Measurements from ENCODE around the gene NPIPA8.
"Not testable (repeated sequence)": the region's sequence is repeated elsewhere in the genome, so short reads cannot be mapped to it uniquely, and the experiment has no call there.

NPIPA8 gene

GRCh38 chr16:18336636-18337035, at the start of gene NPIPA8:
Gene NPIPA8 (minus strand): TSS chr16:18336736. CDS start chr16:18332662, 4,074 bp downstream.
- DNase-seq: not testable (repeated sequence)

DNA sequence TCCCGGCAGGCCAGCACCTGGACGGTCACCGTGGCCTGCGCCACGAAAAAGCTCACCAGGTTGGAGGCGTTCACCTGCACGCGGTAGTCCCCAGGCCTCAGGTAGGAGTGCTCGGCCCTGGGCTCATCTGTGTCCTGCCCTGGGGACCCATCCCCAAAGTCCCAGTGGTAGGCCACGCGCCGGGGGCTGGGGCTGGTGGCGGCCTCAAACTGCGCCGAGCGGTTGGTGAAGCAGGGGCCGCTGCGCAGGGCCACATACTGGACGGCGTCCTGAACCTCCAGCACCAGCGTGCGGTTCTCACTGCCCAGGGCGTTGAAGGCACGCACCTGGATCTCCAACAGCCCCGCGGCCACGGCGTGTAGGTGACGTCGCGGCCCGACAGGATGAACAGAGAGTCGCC, 48.7 kb upstream of the NPIPA8 start:
- DNase-seq: not testable (repeated sequence)

DNA sequence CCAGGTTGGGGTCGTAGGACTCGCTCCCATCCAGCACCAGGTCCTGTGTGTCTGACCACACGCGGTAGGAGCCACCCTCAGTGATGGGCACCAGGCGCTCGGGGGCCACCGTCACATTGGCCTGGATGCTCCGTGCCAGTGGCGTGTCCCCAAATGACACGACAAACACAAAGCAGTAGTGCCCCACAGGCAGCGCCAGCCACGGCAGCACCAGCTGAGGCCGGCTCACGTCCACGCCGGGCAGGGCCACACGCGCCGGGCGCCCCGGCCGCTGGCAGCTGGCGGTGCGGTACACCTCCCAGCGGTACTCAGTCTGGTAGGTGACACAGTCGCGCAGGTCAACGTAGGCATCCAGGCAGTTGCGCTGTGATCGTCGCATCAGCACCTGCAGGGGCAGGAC, 48.3 kb upstream of the NPIPA8 start:
- DNase-seq: not testable (repeated sequence)

GRCh38 chr16:18384098-18384636, 47.6 kb upstream of the NPIPA8 start:
- not testable (repeated sequence) for DNase-seq

DNA sequence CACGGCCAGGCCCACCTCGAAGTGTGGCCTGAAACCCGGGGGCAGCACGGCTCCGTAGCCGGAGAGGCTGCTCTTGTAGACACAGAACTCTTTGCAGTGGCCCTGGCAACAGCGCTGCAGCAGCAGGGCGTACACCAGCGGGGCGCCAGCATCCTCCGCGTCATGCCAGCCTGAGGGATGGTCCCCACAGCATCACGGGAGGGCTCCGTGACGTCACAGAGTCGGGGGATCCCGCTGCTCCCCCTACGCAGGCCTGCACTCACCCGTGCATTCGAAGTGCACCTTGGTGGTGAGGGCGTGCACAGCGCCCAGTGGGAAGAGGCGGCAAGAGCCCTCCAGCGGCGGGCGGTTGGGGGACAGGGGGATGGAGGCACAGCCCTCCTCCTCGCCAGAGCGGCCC, 46.2 kb upstream of the NPIPA8 start:
- DNase-seq: not testable (repeated sequence)

- DNase-seq: not testable (repeated sequence)
Observed at GRCh38 chr16:18347742-18348141, 11.2 kb upstream of the NPIPA8 start.

- DNase-seq: not testable (repeated sequence)
Observed at GRCh38 chr16:18346993-18347392, 10.5 kb upstream of the NPIPA8 start.

DNA sequence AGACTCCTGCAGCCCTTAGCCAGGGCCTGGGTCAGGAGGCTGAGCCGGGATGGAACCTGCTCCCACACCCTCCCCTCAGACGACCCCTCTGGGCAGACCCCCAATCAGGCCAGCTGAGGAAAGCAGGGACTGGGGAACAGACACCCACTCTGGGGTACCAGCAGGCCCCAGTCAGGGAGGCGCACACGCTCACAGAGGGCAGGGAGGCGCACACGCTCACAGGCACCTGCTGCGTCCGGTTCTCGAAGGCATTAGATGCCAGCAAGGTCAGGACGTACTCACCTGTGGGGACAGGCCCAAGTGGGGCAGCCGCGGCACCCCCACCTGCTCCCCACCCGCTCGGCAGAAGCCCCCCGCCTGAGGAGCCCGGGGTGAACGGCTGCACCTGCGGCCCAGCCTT, 8.1 kb upstream of the NPIPA8 start:
- not testable (repeated sequence) for DNase-seq

DNA sequence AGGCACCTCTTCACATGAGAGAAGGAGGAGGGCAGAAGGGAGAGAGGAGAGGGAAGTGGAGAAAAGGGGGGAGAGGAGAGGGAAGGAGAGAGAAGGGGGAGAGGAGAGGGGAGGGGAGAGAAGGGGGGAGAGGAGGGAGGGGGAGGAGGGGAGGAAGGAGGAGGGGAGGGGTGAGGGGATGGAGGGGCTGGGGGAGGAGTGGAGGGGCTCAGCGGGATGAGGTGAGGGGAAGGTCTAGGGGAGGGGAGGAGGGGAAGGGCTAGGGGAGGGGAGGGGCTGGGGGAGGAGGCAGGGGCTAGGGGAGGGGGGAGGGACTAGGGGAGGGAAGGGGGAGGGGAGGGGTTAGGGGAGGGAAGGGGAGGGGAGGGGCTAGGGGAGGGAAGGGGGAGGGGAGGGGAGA, 5.5 kb upstream of the NPIPA8 start:
- DNase-seq: not testable (repeated sequence)

DNA sequence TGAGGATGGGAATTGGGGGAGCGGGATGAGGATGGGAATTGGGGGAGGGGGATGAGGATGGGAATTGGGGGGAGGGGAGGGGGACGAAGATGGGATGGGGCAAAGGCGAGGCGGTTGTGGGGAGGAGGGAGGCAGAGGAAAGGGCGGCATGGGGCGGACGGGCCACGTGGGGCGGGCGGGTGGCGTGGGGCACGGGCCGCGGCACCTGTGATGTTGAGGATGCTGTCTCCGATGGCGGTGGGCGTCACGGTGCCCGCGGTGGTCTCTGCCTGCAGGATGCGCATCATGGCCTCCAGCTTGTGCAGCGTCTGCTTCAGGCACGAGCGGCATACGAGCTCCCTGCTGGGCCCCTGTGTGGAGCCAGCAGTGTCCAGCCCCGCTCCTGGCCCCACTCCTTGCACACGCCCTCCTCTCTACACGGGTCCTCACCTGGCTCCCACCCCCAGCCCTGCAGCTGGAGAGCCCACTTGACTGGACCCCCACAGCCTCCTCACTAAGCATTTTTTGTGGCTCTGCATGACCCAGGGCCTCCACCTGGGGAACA, 5.0 kb upstream of the NPIPA8 start:
- not testable (repeated sequence) for DNase-seq

DNA sequence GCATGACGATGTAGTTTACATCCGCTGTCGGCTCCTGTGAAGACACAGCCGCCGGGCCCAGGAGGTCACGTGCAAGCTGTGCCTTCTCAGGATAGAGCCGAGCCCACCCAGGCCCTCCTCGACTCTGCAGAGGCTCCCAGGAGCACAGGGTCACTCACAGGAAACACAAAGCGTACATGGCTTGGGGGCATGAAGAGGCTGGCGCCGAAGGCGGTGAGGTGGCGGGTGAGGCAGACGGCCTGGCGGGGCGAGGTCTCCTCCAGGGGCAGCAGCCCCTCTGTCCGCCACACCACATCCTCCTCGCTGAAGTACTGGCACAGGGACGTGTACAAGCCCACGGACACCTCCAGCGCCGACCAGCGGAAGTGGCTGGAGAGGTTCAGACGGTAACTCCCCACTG, 2.7 kb upstream of the NPIPA8 start:
- not testable (repeated sequence) for DNase-seq

GRCh38 chr16:18311811-18312210, 24.7 kb downstream of the NPIPA8 start:
- not testable (repeated sequence) for DNase-seq

DNA sequence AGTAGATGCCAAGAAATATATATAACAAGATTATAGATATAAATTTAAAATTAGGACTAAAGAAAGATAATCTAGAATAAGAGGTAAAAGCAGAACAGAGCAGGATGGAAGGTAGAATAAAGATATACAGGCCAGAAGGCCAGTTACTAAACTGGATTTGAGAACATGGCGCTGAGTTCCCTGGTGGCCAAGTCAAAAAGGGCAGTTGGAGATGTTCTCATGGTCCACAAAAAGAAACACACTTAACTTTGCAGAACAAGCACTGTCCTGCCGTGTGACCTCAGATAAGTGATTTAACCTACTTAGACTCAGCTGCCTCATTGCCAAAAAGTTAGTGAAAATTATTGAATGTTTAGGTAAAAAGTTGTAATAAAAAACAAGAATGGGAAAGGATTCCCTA, 27.4 kb downstream of the NPIPA8 start:
- DNase-seq: not testable (repeated sequence)

DNA sequence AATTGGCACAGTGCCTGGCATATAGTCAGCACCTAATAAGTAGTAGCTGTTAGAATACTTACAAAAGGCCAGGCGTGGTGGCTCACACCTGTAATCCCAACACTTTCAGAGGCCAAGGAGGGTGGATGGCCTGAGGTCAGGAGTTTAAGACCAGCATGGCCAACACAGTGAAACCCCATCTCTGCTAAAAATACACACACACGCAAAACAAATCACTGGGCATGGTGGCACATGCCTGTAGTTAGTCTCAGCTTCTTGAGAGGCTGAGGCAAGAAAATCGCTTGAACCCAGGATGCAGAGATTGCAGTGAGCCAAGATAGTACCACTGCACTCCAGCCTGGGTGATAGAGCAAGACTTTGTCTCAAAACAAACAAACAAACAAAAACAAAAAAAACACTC, 29.3 kb downstream of the NPIPA8 start:
- not testable (repeated sequence) for DNase-seq

DNA sequence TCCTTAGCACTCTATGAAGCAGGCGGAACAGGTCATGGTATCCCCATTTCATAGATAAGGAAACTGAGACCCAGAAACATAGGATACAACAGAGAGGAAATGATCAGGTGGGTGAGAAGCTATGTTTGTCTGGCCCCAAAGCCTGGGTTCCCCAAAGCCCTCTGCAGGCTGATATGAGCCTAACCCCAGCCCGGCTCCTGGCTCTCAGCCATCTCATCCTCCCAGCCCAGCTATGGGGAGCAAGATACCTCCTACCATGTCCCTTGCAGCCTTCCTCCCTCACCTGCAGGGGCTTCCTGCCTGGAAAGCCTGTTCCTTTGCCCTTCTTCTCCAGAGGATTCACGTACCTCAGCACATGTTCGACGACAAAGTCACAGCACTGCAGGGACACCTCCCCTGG, 30.5 kb downstream of the NPIPA8 start:
- not testable (repeated sequence) for DNase-seq

DNA sequence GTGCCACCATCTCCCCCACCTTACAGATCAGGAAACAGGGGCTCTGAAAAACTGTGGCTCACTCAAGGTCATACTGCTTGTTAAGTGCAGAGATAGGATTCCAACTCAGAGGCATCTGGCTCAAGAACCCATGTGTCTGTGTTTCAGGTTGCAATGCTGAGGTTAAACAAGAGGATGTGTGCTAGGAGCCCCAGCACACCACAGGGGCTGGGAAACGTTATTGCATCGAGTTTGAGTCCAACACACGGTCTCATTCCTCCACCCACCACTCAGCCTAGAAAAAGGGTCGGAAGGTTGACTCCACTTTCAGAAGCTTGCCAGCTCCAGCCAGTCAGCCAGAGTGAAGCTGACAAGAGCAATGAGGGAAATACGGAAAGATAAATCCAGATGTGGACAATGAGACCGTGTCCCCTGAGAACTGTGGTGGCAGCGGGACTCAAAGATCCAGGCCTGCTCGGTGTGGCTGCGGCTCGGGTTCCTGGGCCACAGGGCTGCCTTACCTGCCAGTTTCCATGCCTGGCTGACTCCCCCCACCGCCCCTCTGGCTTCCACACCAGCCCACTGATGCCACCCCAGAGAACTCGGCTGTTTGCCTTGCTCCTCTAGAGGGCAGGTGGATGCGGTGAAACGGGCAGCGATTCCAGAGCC, 33.4 kb downstream of the NPIPA8 start:
- DNase-seq: not testable (repeated sequence)

GRCh38 chr16:18297714-18298113, 38.8 kb downstream of the NPIPA8 start:
- DNase-seq: not testable (repeated sequence)

GRCh38 chr16:18296931-18297330, 39.6 kb downstream of the NPIPA8 start:
- not testable (repeated sequence) for DNase-seq

- not testable (repeated sequence) for DNase-seq
Observed at GRCh38 chr16:18294371-18294770, 42.2 kb downstream of the NPIPA8 start.

DNA sequence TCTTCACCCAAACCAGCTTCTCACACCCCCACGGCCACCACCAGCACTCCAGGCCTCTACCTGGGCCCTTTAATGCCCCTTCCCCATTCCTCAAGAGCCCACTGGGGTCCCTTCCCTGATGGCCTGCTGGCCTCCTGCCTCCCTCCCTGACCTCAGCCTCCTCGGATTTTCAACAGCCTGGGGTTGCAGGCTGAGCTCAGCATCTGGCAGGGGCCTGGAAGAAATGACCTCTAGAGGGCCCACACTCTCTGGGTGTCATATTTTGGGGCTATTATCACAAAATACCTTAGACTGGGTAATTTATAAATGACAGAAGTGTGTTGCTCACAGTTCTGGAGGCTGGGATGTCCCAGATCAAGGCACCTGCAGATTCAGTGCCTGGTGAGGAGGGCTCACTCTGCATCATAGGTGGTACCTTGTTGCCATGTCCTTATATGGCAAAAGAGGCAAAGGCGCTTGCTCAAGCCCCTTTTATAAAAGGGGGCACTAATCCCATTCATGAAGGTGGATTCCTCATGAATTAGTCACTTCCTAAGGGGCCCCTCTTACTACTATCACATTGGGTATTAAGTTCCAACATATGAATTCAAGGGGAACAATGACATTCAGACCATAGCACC, 43.1 kb downstream of the NPIPA8 start:
- not testable (repeated sequence) for DNase-seq

- not testable (repeated sequence) for DNase-seq
Observed at GRCh38 chr16:18290959-18291358, 45.6 kb downstream of the NPIPA8 start.

GRCh38 chr16:18286342-18286741, 50.2 kb downstream of the NPIPA8 start:
- not testable (repeated sequence) for DNase-seq

DNA sequence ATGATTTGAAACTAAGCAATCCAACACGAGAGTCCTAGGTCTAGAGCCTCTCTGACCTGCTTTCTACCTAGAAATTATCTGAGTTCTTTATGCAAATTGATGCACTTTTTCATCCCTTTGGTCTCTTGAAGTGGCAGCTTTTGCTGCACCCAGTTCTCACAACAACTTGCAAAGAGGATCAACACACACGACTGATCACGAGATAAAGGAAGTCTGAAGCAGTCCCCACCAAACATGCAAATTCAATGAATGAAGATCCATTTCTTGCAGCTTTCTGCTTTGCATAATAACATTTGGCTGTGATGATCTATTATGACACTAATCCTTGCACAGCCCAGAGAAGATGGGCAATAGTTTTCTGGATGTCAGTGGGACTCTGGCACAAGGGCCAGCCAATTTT, 56.2 kb downstream of the NPIPA8 start:
- DNase-seq: not testable (repeated sequence)

- not testable (repeated sequence) for DNase-seq
Observed at GRCh38 chr16:18276756-18277155, 59.8 kb downstream of the NPIPA8 start.
